Activated T-helper 1 cell treated with anti-CD3 and anti-CD28 coated beads, Interleukin-2, amount 50 U/mL, for 16 hours (primary cell): ENCODE measurements around the gene COL6A5.
"Not testable (repeated sequence)": the region's sequence is repeated elsewhere in the genome, so short reads cannot be mapped to it uniquely, and the experiment has no call there.

Source experiments
- DNase-seq, 2 donors: peaks; one replicate each; pipeline ENCODE4 v3.0.0-alpha.2; 2020; ENCODE audit warnings: low read depth in 1 of 2, low spot score in 1 of 2

Gene COL6A5

DNA sequence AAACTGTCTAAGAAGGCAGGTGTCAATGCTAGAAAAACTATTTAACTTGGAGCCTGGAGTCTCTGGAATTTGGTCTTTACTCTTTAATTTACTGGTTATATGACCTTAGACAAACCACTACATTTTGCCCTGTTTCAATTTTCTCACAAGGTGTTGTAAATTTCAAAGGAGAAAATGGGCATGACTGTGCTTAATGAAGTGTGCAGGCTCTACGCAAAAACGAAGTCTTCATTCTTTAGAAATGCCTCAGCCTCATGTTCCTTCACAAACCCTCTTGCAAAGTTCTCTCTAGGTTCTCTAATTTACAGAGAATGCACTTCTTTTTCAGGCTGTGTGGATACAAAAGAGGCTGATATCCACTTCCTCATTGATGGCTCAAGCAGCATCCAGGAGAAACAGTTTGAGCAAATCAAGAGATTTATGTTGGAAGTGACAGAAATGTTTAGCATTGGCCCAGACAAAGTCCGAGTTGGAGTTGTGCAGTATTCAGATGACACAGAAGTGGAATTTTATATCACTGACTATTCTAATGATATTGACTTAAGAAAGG is 39.1 kb downstream of the COL6A5 start:
- DNase-seq, result no peak

DNA sequence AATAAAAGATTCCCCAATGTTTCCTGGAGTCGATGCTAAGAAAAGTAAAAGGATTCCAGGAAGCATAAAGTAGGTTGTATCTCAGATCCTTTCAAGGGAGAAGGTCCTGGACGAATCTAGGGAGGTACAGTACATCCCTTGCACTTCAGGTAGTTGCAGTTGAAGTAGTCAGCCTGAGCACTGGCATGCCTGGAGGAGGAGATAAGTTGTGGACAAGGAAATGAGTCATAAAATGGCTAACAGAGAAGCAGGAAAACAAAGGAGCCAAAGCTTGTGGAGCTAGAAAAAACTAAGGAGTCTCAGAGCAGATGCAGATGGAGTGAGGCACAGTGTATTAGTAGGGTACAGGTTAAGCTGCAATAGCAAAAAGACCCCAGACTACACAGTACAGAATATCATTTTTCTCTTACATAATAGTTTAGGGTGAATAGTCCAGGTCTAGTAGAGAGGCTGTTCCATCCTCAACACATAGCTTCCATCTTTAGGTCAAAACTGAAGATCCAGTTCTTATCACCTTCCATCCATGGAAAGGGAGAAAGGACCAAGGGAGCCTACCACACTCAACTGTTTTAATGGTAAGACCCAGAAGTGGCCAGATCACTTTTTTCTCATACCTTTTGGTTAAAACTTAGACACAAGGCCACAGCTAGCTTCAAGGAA is 41.3 kb downstream of the COL6A5 start:
- DNase-seq, result no peak

DNA sequence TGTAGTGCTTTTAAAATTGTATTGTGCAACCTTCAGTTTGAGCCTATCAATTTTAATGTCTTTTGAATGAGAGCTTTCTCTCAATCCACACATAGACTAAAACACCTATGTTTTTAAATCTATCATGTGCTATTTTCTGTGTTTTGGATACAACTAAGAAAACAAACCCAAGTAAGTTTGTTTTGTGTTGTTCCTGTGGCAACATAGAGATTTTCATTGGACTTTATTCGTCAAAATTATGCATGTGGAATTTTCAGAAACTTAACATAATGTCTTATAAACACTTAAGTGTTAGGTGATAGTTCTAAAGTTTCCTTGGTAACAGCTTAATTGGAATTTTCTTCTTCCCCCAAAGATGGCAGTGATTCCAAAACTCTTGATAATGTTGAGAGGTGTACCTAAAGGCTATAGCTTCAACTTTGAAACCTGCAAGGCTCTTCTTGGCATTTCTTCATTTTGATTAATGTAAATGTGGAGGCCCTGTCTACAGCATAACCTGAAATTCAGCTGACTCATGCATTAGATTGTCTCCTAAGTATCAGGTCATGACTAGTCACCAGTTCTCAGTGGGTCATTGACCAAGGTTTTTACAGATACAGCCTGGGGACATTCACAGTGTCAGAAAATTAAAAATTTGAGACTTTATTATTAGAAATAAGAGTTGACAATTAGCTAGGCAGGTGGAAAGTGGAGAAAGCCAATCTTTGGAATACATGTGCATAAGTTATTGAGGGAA is 44.4 kb downstream of the COL6A5 start:
- no peak for DNase-seq

DNA sequence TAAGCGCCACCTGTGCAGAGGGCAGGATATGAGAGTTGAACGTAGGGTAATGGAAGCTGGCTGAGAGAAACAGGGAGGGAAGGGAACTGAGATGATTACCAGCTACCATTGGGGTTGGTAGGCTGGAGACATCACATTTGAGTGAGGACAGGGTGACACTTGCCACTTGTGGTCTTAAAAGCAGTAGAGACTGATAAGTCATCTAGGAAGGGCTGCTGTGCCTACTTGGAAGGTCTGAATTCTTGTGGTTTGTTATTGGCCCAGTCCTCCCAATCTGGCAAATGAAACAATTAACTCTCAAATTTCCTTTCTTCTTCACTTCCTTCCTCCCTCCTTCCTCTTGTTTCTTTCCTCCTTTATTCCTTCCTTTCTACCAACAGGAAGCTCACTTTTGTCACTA is 46.8 kb downstream of the COL6A5 start:
- DNase-seq, result no peak

DNA sequence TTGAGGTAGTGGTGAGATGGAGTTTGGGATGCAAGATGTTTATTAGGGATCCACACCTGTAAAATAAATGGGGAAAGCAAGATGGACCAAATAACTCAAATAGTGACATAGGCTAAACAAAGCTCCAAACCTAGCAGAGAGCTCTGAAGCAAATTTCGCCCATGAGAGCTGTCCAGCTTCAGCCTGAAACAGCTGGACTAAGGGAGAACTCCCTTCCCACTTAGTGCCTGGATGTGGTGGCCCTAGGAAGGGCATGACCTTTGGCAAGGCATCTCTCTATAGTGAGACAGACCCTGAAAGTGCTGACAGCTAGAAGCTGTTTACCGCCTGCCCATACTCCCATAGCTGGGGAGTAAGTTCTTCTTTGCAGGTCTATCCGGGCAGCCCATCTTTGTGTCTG is 48.1 kb downstream of the COL6A5 start:
- DNase-seq, result no peak

DNA sequence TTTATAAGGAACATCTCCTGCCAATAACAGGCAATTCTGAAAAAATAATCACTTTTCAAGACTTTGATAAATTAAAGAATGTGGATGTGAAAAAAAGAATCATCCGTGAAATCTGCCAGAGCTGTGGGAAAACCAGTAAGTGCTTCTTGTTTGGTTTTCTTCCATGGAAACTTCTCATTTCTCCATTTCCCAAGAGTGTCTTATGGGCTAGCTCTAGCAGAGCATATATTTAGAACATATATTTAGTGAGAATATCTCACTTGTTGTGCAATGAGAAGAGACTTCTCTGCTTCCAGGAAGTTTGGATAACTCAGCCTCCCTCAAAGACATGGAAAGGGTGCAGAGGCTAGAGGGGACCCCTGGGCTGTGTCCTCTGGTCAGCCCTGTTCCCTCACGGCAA is 49.9 kb downstream of the COL6A5 start:
- DNase-seq, result no peak

DNA sequence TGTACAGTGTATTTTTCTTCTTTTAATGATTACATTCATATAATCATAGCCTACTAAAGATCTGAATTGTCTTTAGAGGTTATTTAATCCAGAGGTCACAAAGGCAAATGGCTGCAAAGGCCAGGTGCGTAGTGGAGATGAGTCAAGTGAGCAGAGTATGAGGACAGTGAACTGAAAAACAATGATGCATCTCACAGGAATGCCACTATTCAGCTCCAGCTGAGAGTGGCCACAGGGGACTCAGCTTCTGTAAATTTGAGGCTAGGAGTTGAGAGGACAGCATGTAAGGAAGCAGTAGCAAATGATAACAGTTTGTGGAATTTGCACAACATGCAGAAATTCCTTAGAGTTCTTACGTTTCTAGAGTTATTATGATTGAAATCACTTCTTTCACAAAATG is 50.4 kb downstream of the COL6A5 start:
- DNase-seq, result no peak

DNA sequence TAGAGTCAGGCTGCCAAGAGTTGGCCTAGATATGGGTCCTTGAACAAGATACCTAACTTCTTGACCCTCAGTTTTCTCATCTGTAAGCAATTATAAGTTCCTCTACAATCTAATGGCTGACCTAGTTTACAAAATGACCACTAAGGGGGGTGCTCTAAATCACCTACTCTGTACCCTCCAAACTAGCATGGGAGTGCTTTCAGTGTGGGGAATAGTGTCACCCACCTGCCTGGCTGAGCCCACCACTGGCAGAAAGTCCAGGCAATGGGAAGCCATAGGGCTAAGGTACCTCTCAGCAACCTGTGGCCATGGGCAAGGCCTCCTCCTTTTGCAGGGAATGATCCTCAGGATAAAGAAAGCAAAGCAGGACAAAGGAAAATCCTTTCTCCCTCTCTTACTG is 58.9 kb downstream of the COL6A5 start:
- no peak for DNase-seq

DNA sequence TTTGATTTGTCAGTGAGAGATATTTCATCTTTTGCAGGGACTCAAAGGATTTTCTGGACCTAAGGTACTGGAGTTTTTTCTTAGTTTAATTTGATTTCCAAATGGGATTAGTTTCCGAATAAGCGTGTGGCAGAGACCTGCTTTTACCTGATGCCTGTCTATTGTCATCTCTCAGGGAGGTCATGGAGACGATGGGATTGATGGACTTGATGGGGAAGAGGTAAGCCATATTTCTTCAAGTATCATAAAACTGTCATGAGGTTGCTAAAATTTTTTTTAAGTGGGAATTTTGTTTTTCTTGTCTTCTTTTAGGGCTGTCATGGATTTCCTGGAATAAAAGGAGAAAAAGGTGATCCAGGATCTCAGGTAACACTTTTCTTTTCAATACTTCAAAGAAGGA is 60.5 kb downstream of the COL6A5 start:
- no peak for DNase-seq

DNA sequence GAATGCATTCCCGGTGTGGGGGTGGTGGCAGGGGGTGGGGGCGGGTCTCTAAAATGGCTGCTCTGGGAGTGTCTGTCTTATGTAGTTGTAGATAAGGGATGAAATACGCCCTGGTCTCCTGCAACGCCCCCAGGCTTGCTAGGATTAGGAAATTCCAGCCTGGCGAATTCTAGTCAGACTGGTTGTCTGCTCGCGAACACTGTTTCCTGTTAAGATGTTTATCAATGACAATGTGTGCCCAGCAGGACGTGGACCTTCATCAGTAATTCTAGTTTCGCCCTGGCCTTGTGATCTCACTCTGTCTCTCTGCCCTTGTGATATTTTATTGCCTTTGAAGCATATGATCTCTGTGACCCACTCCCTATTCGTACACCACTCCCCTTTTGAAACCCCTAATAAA is 62.8 kb downstream of the COL6A5 start:
- DNase-seq, result not testable (repeated sequence)

DNA sequence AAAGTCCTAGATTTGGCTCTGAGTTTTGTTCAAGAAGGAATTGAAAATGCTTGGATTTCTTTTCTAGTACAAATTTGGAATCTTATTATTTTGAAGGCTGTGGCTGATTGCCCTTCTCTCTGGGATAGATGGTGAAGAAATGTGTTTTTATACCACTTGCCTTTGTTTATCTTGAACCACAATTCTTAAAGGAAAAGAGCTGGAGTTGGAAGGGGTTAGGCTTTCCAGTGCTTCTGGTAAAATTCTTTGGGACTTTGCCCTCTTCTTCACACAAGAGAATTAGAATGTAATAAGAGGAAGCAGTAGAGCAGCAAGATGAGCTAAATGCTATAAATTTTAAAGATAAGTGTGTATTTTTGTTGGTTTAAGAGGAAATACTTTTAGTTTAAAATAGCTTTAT is 65.8 kb downstream of the COL6A5 start:
- no peak for DNase-seq

DNA sequence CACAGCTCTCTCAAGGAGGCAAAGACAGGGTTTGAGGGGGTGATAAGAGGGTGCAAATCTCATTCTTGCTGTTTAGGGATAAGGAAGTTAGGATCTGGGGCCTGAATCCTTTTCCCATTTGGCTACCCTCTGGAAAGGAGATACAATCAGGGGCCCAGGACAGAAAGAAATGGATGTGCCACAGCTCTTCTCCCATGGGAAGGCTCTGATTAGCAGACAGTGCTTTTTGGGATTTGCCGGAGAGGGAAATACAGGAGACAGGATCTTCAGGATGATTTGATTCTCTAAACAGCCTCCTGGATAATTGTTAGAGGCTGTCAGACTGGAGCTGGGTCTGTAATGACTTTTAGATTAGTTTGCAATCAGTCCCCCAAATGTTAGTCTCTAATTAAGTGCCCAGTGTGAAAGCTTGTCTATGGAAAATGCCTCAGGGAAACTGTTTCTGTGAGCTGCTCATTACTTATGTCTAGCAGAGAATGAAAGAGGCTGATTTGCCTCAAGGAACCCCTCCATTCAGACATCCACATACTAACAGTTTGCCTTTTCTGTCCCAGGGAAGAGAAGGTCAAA is 67.6 kb downstream of the COL6A5 start:
- no peak for DNase-seq

DNA sequence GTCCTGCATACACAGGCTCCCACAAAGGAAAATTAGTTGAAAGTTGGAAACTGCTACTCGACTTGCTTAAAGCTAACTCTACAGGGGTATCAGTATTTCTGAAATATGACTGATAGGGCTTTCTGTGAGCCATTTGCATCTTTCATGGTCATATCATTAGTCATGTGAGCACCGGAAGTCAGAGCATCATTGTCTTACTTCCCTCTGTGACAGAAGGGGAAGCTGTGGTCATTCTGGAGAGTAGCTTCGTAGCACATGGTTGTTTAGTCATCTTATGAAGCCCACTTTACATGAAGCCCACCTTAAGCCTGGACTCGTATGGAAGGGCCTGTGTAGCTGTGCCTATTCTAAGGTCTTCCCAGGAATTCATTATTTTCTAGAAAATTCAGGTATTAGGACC is 69.0 kb downstream of the COL6A5 start:
- DNase-seq, result no peak

DNA sequence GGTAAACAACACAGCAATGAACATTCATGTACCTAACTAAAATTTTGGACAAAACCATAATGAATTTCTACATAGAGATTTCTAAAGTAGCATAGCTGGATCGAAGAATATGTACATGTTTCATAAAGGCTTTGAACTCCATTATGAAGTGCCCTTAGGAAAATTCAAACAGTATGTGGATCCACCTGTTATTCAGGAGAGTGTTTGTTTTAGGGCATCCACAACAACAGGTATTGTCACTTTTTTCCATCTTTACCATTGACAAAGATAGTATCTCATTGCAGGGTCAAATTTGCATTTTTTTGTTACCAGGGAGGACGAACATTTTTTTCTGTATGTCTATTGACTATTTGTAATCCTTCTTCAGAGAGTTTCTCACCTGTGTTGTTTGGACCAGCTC is 75.0 kb downstream of the COL6A5 start:
- no peak for DNase-seq

DNA sequence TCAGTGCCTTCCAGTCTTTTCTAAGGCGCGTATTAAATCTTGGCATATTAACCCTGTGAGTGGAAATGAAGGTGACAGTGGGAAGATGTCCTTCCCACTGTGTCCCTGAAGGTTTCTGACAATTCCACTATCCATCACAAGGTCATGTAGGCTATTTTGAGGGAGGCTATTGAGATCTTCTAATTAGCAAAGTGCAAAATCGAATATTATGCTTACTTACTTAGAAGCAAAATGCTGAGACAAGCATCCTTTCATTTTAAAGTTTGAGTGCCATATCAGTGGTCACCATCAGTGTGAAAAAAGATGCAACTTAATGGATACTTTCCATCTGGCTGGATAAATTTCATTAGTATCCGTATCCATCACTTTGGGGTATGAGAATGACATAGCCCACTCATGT is 77.6 kb downstream of the COL6A5 start:
- no peak for DNase-seq

DNA sequence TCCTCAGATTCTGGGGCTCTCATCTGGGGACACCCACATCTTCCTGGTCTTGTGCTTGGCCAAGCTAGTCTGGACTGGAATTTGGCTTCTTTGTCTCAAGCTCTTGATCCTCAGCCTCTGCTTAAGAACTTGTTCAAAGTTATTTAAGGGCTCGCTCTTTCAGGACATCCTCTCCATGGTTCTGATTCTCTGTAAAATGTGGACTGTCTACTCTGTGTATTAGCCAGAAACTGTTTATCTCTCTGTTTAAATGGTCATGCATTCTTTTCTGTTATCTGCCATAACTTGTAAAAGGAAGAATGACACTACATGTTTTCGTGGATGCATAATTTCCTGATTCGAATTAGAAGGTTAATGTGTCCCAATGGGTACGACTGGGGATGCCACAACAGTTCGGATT is 79.4 kb downstream of the COL6A5 start:
- DNase-seq, result no peak

DNA sequence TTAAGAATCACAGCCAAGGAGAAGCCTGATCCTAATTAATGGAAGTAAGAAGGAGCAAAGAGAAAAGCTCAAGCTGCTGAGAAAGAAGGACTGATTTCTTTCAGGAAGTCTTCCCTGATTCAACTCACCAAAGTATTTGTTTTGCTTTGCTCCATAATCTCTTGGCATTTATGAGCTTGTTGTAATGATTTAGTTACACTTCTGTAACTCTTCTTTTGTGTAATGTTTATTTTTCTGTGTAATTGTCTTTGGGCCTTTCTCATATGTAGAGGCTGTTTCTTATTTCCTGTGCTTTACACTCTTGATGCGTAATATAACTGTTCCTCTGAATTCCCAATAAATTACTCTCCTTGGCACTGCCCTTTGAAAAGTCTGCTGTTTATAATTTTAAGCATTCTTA is 80.0 kb downstream of the COL6A5 start:
- no peak for DNase-seq

DNA sequence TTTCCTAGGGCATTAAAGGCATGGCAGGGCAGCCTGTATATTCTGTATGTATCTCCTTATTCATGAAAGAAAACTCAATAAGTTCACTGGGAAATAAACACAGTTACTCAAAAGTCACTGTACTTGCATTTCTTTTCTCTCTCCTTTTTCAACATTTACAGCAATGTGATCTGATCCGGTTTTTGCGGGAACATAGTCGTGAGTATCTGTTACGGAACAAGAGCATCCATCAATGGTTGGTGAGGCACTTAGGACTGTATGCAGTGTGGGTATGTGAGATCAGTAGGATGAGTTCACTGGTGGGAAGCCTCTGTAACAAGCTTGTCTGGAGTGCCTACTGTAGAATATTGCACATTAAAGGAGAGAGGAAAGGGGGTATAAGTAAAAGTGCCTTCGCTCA is 80.7 kb downstream of the COL6A5 start:
- no peak for DNase-seq

DNA sequence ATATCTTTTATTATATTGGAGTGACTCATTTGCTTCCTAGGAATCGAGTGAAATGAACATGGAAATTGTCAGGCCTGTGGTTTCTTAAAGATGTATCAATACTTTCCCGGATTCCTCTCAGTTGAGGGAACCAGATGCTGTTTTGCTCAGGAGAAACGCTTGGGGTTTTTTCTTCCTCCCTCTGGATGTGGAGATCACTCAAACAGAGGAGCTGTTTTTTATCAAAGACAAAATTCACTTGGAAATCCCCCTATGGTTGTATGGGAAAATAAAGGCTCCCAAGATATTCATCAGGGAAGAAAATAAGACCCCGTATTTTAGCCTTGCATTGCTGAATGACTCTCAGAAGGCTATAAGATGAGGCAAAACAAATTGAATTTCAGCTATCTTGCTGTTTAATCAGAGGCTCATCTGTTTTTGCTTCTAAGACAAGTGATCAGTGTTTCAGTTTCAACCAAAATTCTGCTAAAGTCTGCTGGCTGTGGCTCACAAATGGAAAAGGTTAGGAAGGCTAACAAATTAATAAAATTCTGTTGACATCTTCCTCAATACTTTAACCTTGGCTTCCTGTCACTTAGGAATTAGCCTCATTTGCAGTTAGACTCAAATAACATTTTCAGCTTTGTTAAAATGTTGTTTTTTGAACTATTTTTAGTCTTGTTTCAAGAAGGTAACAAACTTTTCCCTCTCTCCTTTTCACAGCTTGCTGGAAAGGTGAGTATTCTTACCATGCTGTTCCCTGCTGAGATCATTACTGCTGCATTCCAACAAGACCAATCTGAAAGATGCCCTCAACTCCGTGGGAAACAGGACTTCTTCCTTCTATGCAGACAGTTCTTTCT is 83.6 kb downstream of the COL6A5 start:
- no peak for DNase-seq

DNA sequence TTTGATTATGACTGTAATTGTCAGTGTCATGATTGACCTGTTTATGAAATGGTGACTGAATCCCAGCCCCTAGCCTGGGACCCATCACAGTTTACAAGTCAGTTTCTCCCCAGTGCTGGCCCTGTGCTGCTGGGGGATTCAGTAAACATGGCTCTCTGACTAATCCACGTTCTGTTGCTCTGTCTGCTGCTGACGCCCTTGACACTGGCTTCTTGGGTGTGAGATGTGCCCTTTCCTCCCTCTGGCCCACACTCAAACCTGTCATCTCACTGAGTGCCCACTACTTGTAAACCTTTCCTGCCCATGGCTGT is 84.2 kb downstream of the COL6A5 start:
- no peak for DNase-seq

DNA sequence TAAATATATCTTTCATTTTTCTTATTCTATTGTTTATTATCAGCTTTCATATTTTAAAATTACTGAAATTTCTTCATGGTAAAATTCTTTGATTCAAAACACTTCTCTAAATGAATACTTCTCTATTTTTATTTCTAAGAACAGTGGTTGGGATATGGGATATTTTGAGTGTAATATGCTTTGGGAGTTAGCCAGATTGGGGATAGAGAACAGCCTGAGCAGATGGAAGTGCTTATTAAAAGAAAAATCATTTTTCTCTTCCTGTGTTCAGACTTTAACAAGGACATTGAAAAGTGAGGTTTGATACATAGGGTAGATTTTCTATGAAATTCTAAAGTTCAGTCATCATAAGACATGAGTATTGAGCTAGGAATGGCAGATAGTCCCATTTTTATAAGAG is 84.8 kb downstream of the COL6A5 start:
- DNase-seq, result no peak

DNA sequence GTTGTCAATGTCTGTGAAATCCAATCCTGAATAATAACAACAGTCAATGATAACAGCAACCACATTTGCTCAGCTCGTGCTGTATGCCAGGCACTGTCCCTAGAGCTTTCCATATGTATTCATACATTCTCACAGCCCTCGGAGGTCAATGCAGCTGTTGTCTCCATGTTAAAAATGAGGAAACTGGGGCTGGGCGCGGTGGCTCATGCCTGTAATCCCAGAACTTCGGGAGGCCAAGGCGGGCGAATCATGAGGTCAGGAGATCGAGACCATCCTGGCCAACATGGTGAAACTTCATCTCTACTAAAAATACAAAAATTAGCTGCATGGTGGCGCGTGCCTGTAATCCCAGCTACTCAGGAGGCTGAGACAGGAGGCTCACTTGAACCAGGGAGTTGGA is 86.6 kb downstream of the COL6A5 start:
- DNase-seq, result not testable (repeated sequence)
